Measurements from ENCODE around the gene KNSTRN.

DNA sequence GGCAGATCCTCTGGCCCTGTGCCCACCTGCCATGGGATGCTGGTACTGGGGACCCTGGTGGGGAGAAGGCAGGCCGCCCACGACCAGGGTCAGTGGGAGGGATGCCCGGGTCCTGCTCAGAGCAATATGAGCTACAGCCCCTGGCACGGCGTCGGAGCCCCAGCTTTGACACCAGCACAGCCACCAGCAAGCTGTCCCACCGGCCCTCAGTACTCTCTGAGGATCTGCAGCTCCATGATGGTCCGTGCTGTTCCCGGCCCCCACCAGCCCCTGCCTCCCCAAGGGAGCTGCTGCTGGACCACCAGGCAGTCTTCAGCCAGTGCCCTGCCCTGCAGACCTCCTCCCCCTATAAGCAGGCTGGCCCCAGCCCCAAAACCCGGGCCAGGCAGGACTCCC, 13.0 kb upstream of the KNSTRN start:
- no peak for TF ChIP-seq CTCF (IDR thresholded peaks at IDR 0.05)
- TF ChIP-seq ZFX (IDR thresholded peaks at IDR 0.05; ENCODE audit: borderline replicate concordance): no peak
